Globus pallidus (tissue), 1 donor: ENCODE measurements around the gene ATG16L1.

Experiments used
- DNase-seq: peaks from one replicate; pipeline ENCODE4 v3.0.0-alpha.2; 2015; ENCODE audit warnings: low spot score

Gene ATG16L1

GRCh38 chr2:233251306-233252116 is at the start of gene ATG16L1:
ATG16L1 (plus strand) TSS chr2:233251673; CDS start chr2:233251828, 155 bp downstream.
- DNase-seq: peak; percentile 96

GRCh38 chr2:233202531-233202944 is 48.9 kb upstream of the ATG16L1 start:
- DNase-seq: no peak

- no peak for DNase-seq
These were observed 48.4 kb upstream of the ATG16L1 start for GRCh38 chr2:233203060-233203459.

- DNase-seq: no peak
These were observed 47.1 kb upstream of the ATG16L1 start for GRCh38 chr2:233204286-233204936.

- DNase-seq: no peak
These were observed 42.9 kb upstream of the ATG16L1 start for GRCh38 chr2:233208382-233209116.

- DNase-seq: no peak
These were observed 42.3 kb upstream of the ATG16L1 start for GRCh38 chr2:233209117-233209532.

GRCh38 chr2:233209533-233210171 is 41.8 kb upstream of the ATG16L1 start:
- DNase-seq: no peak

GRCh38 chr2:233210281-233210680 is 41.2 kb upstream of the ATG16L1 start:
- DNase-seq: no peak

GRCh38 chr2:233210843-233211547 is 40.5 kb upstream of the ATG16L1 start:
- DNase-seq: no peak

- DNase-seq: no peak
These were observed 40.0 kb upstream of the ATG16L1 start for GRCh38 chr2:233211548-233211895.

- DNase-seq: no peak
These were observed 38.5 kb upstream of the ATG16L1 start for GRCh38 chr2:233213011-233213410.

GRCh38 chr2:233213975-233214374 is 37.5 kb upstream of the ATG16L1 start:
- no peak for DNase-seq

GRCh38 chr2:233217892-233218377 is 33.5 kb upstream of the ATG16L1 start:
- DNase-seq: no peak

- no peak for DNase-seq
These were observed 32.6 kb upstream of the ATG16L1 start for GRCh38 chr2:233218836-233219235.

- no peak for DNase-seq
These were observed 31.6 kb upstream of the ATG16L1 start for GRCh38 chr2:233219848-233220247.

- DNase-seq: no peak
These were observed 30.0 kb upstream of the ATG16L1 start for GRCh38 chr2:233221378-233222063.

GRCh38 chr2:233223059-233223894 is 28.2 kb upstream of the ATG16L1 start:
- DNase-seq: no peak

- DNase-seq: no peak
These were observed 26.0 kb upstream of the ATG16L1 start for GRCh38 chr2:233225230-233226068.

GRCh38 chr2:233226511-233227031 is 24.9 kb upstream of the ATG16L1 start:
- DNase-seq: no peak
